ENCODE measurements around the gene GALNT18.
A peak's percentile ranks its signal among the peaks of the same experiment; 100 is the strongest.
"Not testable (repeated sequence)": the region's sequence is repeated elsewhere in the genome, so short reads cannot be mapped to it uniquely, and the experiment has no call there.

Gene GALNT18

DNA sequence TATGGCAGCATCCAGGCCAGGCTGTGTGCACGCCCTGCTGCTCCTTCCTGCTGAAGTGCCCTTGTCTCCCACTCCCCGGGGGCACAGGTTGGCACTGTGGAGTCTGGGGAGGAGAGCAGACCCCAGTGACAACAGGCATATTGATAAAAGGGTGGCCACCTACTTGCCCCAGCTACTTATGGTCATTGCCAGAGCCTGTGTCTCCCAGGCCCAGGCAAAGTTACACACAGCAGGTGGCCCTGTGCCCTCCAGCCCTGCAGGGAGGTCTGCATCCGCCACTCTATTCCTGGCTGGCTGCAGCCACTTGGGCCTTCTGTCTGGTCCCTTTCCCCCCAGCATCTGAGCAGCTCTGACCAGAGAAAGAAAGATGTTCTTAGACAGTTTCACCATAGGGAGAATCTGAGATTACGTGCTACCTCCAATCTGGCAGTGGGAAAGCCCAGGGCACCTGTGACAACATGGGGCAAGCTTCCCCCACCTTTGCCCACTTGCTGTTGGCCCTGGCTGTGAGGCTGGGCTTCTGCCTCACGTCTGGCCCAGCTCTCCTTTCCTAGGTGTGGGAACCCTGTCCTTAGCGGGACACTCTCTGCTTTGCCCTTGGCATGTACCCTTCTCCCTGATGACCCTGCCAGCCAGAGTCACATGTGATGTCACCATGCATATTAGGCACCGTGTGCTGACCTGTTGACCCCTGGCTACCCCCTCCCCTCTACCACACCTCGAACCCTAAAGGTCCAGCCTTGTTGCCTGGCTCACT lies 243.4 kb downstream of the GALNT18 start:
- DNase-seq, result no peak

DNA sequence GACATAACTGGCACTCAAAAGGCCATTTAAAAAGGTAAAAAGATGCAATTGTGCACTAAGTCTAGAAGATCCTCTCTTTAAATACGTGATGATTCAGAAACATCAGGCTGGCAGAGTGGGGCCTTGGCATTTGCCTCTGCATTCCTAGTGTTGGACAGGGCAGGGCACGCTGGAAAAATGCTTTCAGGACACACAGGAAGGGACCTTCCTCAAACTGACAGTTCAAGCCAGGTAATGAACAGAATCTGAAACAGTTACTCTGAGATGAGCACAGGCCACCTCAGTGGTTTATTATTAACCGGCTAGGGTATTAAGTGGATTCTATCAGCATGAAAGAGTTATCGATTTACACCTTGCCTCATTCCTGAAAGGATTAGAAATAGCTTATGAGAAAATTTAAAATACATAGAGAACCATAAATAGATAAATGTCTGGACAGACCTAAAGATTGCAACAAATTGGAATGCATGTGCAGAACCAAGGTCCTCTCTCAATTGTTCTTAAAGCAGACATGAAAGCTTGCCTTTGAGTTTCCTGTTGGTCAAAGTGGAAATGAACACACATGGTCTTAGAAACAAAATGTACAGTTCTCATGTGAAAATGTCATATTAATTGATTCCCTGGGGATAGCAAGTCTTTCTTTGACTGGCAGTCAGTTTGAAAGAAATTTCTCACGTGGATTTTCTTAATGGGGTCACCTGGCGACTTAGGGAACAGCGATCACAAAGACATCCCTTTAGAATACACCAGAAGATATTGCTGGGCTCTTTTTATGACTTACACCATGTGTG lies 247.3 kb downstream of the GALNT18 start:
- DNase-seq, result no peak

DNA sequence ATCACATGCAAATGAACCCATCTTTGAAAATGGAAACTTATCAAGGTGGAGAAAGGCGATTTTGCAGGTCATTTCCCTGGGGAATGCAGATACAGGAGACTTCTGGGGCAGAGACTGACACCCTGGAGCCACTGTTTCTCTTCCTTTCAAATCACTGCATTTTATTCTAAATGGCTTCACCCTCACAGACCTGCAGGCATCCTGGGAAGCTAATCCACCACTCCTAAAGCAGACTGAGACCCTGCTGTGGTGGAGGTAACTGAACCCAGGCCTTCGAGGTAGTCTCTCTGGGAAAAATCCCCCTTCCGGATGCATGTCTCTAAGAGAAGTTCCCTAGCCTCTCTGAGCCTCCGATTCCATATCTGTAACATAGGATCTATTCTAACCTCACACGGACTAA lies 247.9 kb downstream of the GALNT18 start:
- DNase-seq, result no peak

DNA sequence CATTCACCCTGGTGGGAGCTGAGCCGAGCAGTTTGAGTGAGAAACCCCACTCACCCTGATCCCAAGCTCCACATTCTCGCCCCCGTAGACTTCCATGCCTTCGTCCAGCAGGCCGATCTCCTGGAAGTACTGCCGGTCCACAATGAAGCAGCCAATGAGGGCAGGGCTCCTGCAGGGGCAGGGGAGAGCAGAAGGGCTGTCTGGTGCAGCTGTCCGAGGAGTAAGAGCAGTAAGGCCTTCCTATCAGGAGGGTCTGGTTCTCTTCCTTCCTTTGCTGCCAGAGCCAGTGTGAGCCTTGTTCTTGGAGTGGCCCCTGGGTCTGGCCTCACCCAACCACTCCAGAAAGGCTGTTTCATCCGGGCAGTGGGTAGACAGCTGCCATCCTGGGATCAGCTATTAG lies 249.3 kb downstream of the GALNT18 start:
- DNase-seq, result no peak

DNA sequence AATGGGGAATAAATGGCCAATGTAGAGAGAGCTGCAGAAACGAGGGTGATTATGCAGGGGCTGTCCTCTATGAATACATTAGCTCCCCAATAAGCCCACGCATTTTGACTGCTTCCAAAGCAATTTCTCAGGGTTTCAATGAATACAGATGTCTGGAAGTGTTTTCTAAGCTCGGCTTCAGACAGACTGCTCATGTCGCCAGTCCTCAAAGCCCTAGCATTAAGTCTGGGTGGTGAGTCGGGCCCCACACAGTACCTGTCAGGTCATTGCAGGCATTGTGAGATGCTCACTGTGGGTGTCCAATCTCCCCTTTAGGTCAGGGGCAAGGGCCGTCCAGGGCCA lies 250.9 kb downstream of the GALNT18 start:
- no peak for DNase-seq

DNA sequence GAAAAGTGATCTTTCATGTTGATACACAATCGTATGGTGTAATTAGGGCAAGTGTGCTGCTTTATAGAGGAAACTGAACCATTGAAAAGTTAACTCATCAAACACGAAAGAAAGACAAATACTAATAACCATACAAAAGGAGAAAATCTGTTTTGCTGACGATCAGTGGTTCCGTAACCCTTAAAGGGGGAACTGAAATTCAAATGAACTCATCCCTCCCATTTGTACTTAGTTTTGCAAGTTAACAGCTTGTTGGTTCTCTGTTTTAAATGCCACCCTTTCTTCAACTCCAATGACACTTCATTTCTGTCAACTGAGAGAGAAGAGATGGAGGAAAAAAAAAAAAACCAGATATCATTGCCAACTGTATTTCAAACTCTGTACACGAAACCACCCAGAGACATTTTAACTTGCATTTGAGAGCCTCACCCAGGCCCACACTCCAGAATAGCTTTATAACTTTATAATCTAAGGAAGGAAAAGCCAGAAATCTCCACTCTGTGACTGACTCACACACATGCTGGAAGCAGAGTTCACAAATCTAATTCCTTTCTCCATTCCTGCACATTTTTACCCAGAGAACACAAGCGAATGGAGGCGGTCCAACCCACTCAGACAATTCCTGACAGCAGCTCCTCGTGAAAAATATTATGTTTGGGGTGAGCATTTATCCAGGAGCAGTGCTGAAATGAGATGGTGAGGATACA lies 251.4 kb downstream of the GALNT18 start:
- DNase-seq, result no peak

DNA sequence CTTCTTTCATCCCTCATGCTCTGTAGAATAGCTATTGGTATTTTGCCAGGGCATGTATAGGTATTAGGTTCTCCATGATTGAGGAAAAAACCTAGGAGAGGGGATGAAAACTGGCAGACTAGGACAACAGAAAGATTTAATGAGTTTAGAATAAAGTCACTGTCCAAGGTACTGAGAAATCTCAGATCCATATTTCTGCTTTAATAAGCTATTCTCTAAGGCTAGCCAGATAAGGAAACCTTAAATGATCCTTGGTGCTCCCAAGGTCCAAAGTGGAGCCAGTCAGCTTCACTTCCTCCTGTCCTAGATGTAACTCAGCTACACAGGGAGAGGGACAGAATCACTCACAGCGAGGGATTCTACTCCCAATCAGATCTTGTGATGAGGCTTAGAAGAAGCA lies 255.0 kb downstream of the GALNT18 start:
- DNase-seq, result no peak

DNA sequence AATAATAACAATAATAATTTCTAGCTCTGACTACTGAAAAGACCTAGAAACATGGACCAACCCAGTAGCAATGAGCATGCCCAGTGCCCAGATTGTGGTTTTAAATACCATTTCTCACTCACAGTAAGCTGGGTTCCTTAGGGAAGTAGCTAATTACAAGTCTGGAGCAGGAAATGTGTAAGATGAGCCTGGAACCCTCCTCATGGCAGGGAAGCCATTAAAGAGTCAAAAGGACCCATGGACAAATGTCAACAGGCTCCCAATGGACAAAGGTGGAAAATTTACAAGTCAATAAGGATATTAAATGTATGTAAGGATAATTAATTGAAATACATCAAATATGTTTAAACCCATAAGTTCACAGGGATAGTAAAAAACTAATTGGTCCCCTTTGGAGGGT lies 258.1 kb downstream of the GALNT18 start:
- no peak for DNase-seq

DNA sequence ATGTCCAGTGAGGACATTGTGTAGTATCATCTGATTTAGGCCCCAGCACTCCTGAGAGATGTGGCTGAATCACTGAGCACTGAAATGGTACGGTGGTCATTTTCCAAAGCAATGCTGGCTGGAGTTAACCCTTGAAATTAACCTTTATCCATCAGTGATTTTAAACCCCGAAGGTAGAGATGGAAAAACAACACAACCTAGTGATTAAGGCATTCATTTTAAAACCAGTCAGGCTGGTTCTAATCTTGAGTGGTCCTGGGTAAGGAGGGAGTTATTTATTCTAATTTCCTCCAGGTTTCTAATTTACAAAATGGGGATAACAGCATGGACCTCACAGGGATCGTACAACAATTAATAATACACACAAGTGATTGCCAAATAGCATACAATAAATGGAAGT lies 262.2 kb downstream of the GALNT18 start:
- no peak for DNase-seq

DNA sequence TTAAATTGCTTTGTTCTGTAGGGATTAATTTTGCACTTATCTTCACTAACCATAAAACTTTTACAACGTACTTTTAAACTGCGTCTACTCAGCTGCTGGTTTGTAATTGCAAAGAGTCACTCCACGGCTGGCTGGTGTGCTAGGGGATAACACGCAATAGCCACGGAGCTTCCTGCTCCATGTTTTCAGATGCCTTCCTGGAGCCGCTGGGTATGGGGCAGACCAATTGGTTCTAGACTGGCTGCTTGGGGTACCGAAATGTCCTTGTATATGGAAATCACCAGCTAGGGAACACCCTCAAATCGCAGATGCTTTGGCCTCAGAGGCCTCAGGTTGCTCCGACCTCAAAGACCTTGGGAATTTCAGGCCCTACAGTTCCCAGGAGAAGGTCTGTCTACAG lies 265.0 kb downstream of the GALNT18 start:
- DNase-seq, result no peak

DNA sequence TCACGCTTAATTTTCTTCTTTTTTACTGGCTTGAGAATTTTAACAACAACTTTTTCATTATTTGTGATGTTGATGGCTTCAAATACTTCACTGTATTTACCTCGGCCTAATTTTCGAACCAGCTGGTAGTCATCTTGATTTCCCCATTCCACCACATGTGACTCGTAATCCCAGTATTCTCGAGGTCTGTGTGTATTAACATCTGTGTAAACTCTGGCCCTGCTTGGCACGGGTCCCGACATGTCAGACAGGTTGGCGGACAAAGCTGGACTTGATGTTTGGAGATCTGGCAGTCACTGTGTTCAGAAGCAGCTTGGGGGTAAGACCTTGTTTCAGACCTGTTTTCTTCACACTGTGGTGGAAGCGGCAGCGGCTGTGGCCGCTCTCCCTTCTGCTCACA lies 268.9 kb downstream of the GALNT18 start, which contains the start of gene CSNK2A3:
CSNK2A3 (minus strand) TSS at position 373 of the 400 bp plus-strand sequence; CDS start at position 242, 131 bp downstream.
- DNase-seq, result not testable (repeated sequence)

DNA sequence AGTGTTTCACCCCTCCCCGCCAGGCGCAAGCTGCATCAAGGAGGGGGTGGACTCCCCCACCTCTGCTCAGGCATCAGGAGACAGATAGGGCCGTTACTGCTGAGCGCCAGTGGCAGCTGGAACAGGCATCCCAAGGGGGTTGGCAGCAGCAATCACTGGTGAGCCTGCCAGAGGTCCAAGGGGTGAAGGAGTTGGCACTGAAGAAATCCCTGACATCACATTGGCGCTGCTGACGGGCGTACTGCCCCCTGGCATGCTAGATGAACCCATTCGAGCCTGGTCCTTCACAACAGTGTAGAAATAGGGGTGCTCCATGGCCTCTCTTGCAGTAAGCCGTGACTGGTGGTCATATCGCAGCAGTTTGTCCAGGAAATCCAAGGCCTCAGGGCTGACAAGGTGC lies 270.0 kb downstream of the GALNT18 start:
- not testable (repeated sequence) for DNase-seq

DNA sequence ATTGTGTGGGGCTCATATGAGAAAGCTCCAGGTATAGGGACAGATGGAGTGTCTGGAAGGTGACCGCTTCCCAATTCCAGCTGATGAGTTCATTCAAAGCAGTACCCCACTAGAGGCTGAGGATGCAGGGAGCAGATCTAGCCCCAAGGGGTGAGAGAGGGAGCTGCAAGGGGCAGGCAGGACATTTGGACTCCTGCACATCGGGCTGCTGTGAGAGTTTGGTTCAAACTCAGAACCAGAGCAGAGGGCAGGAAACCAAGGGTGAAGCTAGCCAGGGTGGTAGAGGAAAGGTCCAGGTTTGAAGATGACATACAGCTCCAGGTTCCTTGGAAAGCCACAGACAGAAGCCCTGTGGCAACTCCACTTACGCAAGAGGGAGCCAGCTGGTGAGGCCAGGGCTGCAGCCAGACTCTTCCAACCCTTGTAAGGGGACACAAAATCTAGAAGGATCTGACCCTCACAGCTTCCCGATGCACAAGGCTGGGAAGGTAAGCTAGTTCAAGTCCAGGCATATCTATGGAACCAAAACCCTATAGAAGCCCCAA lies 270.7 kb downstream of the GALNT18 start:
- no peak for DNase-seq

DNA sequence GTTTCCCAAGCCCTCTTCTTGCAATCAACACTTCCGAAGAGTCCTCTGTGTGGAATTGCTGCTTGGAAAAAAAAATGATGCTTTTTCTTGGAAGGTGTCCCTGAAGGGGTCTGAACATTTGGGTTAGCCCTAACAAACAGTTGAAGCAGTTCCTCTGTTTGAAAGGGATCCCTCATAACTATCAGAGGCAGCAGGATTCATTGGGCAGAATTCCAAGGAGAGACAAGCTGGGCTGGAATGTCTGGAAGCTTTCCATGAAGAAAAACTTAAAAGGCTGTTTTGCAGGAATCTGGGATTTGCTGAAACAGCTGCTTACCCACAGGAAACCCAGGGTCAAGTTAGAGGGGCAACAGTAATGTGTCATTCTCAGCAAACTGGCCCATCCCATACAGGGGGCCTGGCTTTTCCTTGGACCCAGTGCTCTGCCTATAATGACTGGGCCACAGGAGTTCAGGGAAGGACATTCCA lies 271.9 kb downstream of the GALNT18 start:
- DNase-seq, result no peak

DNA sequence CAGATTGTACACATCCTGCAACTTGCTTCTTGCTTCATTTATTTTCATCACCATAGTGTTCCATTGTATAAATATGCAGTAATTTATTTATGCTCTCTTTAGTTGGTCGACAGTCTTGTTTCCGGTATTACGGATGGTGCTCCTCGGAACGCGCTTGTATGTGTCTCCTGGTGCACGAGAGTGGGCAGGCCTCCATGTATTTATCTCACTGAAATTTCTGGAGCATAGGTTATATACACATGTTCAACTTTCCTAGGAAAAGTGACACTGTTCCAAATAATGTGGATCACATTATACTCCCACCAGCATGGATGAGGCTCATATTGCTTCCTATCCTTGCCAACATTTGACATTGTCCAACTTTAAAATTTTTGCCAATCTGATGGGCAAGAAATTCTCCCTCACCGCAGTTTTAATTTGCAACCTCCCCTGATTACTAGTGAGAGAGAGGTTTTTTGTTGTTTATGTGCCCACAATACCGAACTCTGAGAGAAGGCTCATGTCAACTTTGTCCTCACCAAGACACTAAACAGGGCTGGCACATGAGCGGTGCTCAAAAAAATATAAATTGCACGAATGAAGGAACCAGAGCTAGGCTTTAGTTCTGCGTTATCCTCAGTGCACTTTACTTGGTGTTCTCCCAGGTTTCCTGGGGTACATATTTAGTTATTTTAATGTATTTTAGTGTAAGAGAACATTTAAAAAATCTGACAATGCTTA lies 272.5 kb downstream of the GALNT18 start:
- no peak for DNase-seq

DNA sequence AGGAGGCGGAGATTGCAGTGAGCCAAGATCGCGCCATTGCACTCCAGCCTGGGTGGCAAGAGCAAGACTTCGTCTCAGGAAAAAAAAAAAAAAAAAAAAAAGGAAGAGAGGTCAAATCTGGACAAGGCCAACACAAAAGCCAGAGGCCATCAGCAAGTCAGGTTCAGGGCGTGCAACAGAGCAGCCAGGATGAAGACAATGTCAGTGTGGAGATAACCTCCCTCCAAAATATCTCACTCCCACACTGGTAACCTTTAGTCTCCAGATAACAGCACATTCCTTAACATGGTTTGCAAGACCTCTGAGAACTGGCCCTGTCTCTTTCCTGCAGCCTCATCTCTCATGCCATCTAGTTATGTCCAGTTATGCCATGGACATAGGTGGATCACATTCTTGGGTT lies 273.5 kb downstream of the GALNT18 start:
- DNase-seq, result no peak

DNA sequence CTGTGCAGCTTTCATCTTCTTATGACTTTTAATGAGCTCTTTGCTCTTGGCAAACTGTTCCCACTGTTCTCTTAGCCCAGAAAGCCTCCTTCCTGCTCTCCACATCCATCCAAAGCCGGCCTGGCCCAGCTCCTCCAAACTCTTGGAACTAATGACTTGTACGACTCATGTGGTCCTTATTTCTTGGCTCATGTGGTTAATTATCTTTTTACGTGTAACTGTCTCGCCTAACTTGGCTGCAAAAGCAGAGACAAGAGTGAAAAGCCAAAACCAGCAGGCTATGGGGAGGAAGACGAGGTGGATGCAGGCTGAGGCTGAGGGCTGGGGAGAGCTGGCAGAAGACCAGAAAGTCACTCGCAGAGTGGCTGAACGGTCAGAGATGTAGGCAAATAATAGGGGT lies 274.2 kb downstream of the GALNT18 start:
- no peak for DNase-seq

DNA sequence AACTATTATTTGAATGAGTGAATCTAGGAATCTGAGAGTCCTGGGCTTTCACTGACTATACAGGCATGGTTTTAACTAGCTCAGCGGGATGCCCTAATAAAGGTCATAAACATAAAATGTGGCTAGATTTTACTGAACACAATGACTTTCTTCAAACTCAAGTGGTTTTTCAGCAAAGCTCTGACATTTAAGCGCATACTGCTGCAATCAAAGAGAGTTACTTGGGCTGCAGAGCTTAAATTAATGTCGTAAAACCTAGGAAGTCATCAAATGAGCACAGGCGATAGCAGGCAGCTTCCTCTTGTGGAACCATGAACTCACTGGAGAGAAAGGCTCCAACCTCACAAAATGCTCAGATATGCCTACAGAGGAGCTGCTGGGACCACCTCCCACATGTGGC lies 275.5 kb downstream of the GALNT18 start:
- peak; percentile 12 for DNase-seq

DNA sequence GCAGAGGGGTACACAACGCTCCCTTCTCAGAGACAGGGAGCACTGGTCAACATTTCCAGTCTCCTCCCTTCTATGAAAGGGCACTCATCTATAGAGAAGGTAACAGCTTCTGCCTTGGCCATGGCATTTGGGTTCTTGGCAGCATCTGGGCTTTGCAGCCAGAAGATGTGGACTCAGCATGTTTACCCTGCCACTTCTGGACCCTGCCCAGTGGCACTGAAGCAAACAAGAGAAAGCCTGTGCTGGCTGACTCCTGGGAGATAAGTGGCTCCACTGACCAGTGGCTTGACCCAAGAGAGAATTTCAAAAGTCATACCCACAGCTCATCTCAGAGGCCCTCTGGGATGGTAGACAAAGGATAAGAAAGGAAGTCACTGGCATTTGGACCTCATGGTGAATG lies 276.7 kb downstream of the GALNT18 start:
- DNase-seq, result no peak

DNA sequence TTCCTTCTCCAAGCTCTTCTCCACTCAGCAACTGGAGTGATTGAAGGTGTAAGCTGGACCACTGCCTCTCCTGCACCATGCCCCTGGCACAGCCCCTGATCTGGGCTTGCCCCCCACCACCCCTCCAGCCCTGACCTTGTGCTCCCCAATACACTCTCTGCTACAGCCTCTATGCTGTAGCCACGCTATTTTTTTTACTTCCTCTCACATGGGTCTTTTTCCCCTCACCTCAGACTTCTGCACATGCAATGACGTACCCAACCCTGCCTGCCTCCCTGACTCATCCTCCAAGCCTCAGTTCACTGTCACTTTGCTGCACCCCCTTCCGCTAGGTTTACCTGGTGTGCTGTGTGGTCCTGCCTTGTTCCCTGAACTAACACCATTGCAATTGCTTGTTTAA lies 277.8 kb downstream of the GALNT18 start:
- DNase-seq, result no peak

DNA sequence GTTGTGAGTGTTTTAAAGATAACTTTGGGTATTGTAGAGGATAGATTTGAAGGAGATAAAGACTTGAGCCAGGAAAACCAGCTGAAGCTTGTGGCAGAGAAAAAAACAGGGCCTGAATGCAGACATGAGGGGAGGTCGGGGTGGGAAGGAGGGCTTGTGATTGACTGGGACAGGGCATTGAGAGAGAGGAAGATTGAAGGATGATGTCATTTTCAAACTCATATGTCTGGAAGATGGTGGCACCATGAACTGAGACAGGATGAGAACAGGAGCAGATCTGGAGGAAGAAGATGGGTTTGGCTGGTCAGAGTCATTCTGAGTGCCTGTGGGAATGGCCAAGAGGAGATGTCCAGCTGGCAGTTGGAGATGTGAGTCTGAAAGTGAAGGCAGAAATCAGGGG lies 283.5 kb downstream of the GALNT18 start:
- DNase-seq, result no peak

DNA sequence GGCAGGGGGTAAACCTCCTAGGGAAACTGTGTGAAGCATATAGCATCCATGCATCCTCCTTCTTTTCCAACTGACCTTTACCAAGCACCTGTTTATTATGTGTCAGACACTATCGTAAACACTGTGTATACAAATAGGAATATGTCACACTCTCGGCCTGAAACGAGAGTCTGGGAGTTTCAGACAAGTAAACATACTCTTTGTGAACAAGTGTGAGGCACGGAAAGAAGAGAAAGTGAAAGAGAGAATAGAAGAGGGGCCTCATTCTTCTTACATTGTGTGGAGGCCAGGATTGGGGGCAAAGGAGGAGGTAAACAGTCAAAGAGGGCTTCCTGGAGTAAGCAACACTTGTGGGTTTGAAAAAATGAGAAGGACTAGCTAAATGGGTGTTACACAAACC lies 285.1 kb downstream of the GALNT18 start:
- no peak for DNase-seq

DNA sequence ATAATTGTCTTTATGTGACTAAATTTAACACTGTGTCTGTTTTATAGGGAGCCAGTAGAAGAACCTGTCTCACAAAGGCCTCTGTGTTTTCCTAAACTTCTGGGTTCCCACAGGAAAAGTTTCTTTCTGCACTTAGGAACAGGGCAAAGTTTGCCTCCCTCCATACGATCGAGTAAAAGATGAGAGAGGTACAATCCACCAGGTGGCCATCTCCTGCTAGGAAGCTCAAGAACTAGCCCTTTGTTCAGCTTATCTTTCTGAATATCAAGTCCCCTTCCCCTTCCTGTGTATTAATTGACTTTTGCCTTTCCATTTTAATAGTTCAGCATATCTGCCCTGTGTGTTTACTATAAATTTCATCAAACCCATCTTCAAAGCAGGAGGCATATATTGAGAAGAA lies 286.8 kb downstream of the GALNT18 start:
- DNase-seq, result no peak
